GM12878 (cell line): ENCODE results near the gene TTC29. TPM values are rescaled to one million over a fixed set of nuclear protein-coding genes. Genes with fewer than 3 reads are reported as not detected.

ENCODE experiments used
- ATAC-seq: fragments of 200-7000 bp; cut with Tn5 transposase; 3 replicates; pipeline ENCODE4 v1.9.1; 2020; ENCODE audit warnings: mild to moderate bottlenecking, moderate library complexity
- BruUV-seq: library from RNA; stranded (reverse); fragments of 400-500 nt; replicated peaks from 2 replicates; lab custom pipeline; 2021; lab: Mats Ljungman, UMichigan
- CTCF ChIA-PET: fragments of 300-600 bp; sonication (Branson Sonifier 250); formaldehyde crosslinking; extraction: SDS; loops from one replicate; lab custom pipeline; 2021; ENCODE audit warnings: inconsistent platforms; lab: Yijun Ruan, JAX
- POLR2A ChIA-PET: fragments of 350-600 bp; formaldehyde crosslinking; extraction: SDS; loops from one replicate; lab custom pipeline; 2021; ENCODE audit warnings: inconsistent platforms; lab: Charles Lee
- RAD21 ChIA-PET: fragments of 300-600 bp; sonication (Branson Sonifier 250); formaldehyde crosslinking; loops from one replicate; lab custom pipeline; 2023; ENCODE audit warnings: antibody characterized with exemption; ENCODE audit not compliant: unreplicated experiment; lab: Charles Lee
- SMC1A ChIA-PET: fragments of 300-600 bp; sonication (Branson Sonifier 250); formaldehyde crosslinking; loops from one replicate; lab custom pipeline; 2023; ENCODE audit not compliant: unreplicated experiment, uncharacterized antibody; lab: Charles Lee
- DNase-seq: peaks from one replicate; pipeline ENCODE4 v3.0.0-alpha.2; 2011; ENCODE audit warnings: low read depth, low spot score
- FAIRE-seq: peaks from 3 replicates; lab custom pipeline; 2011; peaks lifted over from hg19 to GRCh38; lab: Jason Lieb, UNC
- H2AFZ ChIP-seq: 2 replicates; pipeline ENCODE4 v1.6.0; 2011; ENCODE audit warnings: low read depth, low read length, control low read depth; ENCODE audit not compliant: control insufficient read depth
- H3K27ac ChIP-seq: 2 replicates; pipeline ENCODE4 v1.5.1; 2011; ENCODE audit warnings: control low read depth; ENCODE audit not compliant: control insufficient read depth, insufficient read depth
- H3K27me3 ChIP-seq, 2 experiments: replicated peaks in 1 of 2; 2 replicates each; pipeline versions ENCODE4 v1.6.0 to v1.6.1; 2011; ENCODE audit warnings: low read length in 1 of 2; ENCODE audit not compliant: control insufficient read depth in 2 of 2, insufficient read depth in 2 of 2
- H3K36me3 ChIP-seq, 2 experiments: 2 replicates each; pipeline ENCODE4 v1.5.1; 2011; ENCODE audit warnings: low read length in 1 of 2; ENCODE audit not compliant: control insufficient read depth in 2 of 2, insufficient read depth in 2 of 2
- H3K4me1 ChIP-seq: 2 replicates; pipeline ENCODE4 v1.6.1; 2011; ENCODE audit warnings: mild to moderate bottlenecking, low read length, moderate library complexity, mixed read lengths; ENCODE audit not compliant: control insufficient read depth, insufficient read depth
- H3K4me2 ChIP-seq: 2 replicates; pipeline ENCODE4 v1.6.0; 2011; ENCODE audit warnings: control low read depth; ENCODE audit not compliant: control insufficient read depth, insufficient read depth
- H3K4me3 ChIP-seq: fragments of 200-600 bp; sonication (generic); 2 replicates; pipeline ENCODE4 v1.5.1; 2016
- H3K79me2 ChIP-seq: 2 replicates; pipeline ENCODE4 v1.6.0; 2011; ENCODE audit warnings: low read length; ENCODE audit not compliant: control insufficient read depth, insufficient read depth
- H3K9ac ChIP-seq: 2 replicates; pipeline ENCODE4 v1.8.0; 2011; ENCODE audit warnings: low read length, control low read depth, mixed read lengths; ENCODE audit not compliant: control insufficient read depth, insufficient read depth
- H3K9me3 ChIP-seq: replicated peaks from 3 replicates; pipeline ENCODE4 v1.5.1; 2011; ENCODE audit warnings: mild to moderate bottlenecking, low read length; ENCODE audit not compliant: control insufficient read depth, insufficient read depth
- H4K20me1 ChIP-seq: 2 replicates; pipeline ENCODE4 v1.6.0; 2011; ENCODE audit not compliant: control insufficient read depth, insufficient read depth
- ASH2L ChIP-seq: fragments of 300-600, 200-600 bp; sonication (generic); IDR thresholded peaks from 2 replicates; pipeline ENCODE4 v1.6.1; 2017; ENCODE audit warnings: low read depth, mild to moderate bottlenecking, borderline replicate concordance
- DPF2 ChIP-seq: fragments of 450-650 bp; IDR thresholded peaks from 2 replicates; pipeline ENCODE4 v1.6.1; 2017; ENCODE audit warnings: mild to moderate bottlenecking
- NFYA ChIP-seq: IDR thresholded peaks from 2 replicates; pipeline ENCODE4 v1.6.1; 2011; ENCODE audit warnings: low read depth, mild to moderate bottlenecking, low read length, improper control_type of control experiment, borderline replicate concordance
- PRDM15 ChIP-seq: fragments of 450-650 bp; formaldehyde crosslinking; IDR thresholded peaks from 2 replicates; pipeline ENCODE4 v1.4.0; 2020; ENCODE audit warnings: mild to moderate bottlenecking, moderate library complexity
- RELA ChIP-seq: fragments of 450-650 bp; IDR thresholded peaks from 2 replicates; pipeline ENCODE4 v1.8.0; 2014; ENCODE audit warnings: borderline replicate concordance; ENCODE audit not compliant: partially characterized antibody
- TCF12 ChIP-seq: IDR thresholded peaks from 2 replicates; pipeline ENCODE4 v1.6.1; 2011; ENCODE audit warnings: low read depth, mild to moderate bottlenecking, low read length
- in situ Hi-C: fragments of 300-500 bp; cut with MboI; formaldehyde crosslinking; loops from 9 replicates; pipeline ENCODE4 v1.14.3; 2018; ENCODE audit warnings: mixed read lengths
- intact Hi-C: fragments of 100-400 bp; cut with micrococcal nuclease; formaldehyde crosslinking; loops from one replicate; pipeline ENCODE4 v1.14.2; 2022; ENCODE audit not compliant: unreplicated experiment
- polyA plus RNA-seq, 11 experiments: library from polyadenylated mRNA; depleted of rRNA in 4 of 11; unstranded in 6 of 11; stranded (reverse) in 5 of 11; fragments of >200 nt; fragmentation: Nextera tagmentation in 4 of 11; fragmentation: Illumina TruSeq in 1 of 11; extraction: Ambion mirVana in 4 of 11; extraction: Trizol in 1 of 11; gene quantifications; 1 replicate in 1 of 11; 2 replicates in 10 of 11; pipeline versions ENCODE4 v1.2.1 to v1.2.3, GENCODE V29; 2011 to 2016; ENCODE audit warnings: inconsistent platforms in 2 of 11, missing spikeins in 2 of 11, low read depth in 1 of 11
- total RNA-seq, 4 experiments: library from RNA; depleted of rRNA in 3 of 4; stranded (reverse); fragments of >200 nt in 3 of 4; fragmentation: Illumina TruSeq in 1 of 4; extraction: Trizol in 1 of 4; gene quantifications; 2 replicates each; pipeline versions ENCODE4 v1.2.1 to v1.2.3, GENCODE V29; 2013 to 2021
- TF ChIP-seq, protein P1 (sequence below): fragments of 450-650 bp; IDR thresholded peaks from 2 replicates; pipeline ENCODE4 v1.6.1; 2016; ENCODE audit warnings: mild to moderate bottlenecking, moderate library complexity, borderline replicate concordance

TTC29 gene
- total and polyA plus RNA-seq, 10 of the 15 experiments (the other 5 are each of a cell fraction or from before 2014, with no cell fraction given), result not detected

DNA sequence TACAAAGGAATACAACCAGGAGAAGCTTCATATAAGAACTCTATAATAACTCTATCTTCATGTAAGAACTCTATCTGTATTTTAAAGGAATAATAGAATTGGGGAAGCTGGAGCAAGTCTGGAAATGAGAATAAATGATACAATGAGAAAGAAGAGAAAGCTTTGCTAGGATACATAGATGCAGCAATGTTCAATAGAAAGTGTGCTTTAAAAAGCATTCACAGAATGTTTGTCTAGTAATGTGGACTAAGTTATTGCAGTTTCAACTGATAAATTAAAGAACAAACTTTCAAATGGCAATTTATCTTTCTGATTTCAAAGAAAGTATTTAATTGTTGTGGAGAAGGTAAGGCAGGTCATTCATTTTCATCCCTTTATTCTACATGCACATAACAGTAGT, 104.9 kb downstream of the TTC29 start:
- no peak for FAIRE-seq
- no TSS peak for BruUV-seq

More for the DNA sequence above, 104.9 kb downstream of the TTC29 start:
- Histone ChIP-seq H3K79me2 (no peaks in the 10 kb centered on the region), H3K9me3 (no peaks in the 10 kb centered on the region)
- no peak for DNase-seq
- intact Hi-C loops, result no loop called here
- TF ChIP-seq PRDM15 (CRISPR knock-in tag) (no peak), RELA (no peak), ASH2L (no peak), NFYA (no peak), TCF12 (no peak), DPF2 (no peak)
- TF ChIP-seq, protein P1, sequence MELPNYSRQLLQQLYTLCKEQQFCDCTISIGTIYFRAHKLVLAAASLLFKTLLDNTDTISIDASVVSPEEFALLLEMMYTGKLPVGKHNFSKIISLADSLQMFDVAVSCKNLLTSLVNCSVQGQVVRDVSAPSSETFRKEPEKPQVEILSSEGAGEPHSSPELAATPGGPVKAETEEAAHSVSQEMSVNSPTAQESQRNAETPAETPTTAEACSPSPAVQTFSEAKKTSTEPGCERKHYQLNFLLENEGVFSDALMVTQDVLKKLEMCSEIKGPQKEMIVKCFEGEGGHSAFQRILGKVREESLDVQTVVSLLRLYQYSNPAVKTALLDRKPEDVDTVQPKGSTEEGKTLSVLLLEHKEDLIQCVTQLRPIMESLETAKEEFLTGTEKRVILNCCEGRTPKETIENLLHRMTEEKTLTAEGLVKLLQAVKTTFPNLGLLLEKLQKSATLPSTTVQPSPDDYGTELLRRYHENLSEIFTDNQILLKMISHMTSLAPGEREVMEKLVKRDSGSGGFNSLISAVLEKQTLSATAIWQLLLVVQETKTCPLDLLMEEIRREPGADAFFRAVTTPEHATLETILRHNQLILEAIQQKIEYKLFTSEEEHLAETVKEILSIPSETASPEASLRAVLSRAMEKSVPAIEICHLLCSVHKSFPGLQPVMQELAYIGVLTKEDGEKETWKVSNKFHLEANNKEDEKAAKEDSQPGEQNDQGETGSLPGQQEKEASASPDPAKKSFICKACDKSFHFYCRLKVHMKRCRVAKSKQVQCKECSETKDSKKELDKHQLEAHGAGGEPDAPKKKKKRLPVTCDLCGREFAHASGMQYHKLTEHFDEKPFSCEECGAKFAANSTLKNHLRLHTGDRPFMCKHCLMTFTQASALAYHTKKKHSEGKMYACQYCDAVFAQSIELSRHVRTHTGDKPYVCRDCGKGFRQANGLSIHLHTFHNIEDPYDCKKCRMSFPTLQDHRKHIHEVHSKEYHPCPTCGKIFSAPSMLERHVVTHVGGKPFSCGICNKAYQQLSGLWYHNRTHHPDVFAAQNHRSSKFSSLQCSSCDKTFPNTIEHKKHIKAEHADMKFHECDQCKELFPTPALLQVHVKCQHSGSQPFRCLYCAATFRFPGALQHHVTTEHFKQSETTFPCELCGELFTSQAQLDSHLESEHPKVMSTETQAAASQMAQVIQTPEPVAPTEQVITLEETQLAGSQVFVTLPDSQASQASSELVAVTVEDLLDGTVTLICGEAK, result no peak
- TF ChIP-seq, all 136 proteins: peak for 0
- ChIA-PET POLR2A (no interaction called here), CTCF (no interaction called here), RAD21 (no interaction called here), SMC1A (no interaction called here)
- Histone ChIP-seq H2AFZ (no peak overlapping the region), H3K4me3 (no peak overlapping the region), H3K4me1 (no peaks in the 10 kb centered on the region), H4K20me1 (no peaks in the 10 kb centered on the region), H3K27me3 (no peaks in the 10 kb centered on the region; a peak in 1 of 4 replicates), H3K36me3 (no peaks in the 10 kb centered on the region), H3K4me2 (no peak overlapping the region), H3K9ac (no peak overlapping the region), H3K27ac (no peak overlapping the region)
- ATAC-seq, result no peak
- in situ Hi-C loops, result no loop called here
